IPS DF 19.7 (cell line): ENCODE results near the gene SLC6A6.
A peak's percentile ranks its signal among the peaks of the same experiment; 100 is the strongest.

Experiments
- DNase-seq: peaks from one replicate; pipeline ENCODE4 v3.0.0-alpha.2; 2013; ENCODE audit warnings: low read depth, low spot score

SLC6A6 gene

DNA sequence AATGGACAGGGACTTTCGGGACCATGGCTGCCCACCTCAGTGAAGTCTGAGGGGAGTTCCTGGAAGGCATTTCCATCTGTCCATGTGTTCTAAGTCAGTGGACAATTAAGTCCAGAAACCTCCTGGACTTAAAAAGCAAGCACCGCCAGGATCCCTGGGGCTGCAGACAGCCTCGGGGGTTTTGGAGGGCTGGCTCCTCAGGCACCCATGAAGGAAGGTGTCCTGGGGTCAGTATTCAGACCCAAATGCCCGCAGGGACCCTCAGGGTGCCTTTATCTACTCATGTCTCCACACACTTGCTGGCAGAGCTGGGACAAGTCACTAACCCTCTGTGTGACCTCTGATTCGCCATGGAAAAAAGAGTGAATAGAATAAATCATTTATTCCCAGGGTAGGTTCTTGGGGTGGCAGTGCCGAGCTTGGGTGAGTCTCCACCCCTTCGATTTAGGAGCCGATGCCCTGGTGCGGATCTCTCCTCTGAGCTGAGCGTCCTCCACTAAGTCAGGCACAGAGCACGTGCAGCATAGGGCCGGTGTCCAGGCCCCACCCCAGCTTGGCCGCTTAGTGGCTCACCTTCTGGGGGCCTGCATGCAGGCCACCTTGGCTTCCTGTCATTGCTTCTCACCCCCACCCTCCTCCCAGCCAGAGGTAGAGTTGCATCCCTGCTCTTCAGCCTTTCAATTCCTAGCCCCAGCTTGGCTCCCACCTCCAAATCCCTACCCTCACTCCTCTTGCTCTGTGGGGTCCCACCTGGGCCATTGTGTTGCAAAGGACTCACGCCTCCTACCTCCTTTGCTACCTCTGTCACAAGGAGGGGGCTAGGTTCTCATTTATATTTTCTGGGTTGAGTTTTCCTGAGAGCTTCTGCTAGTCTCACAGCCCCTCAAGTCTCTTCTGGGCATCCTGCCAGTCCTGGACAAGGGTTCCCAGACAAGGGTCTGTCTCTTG lies 19.9 kb downstream of the SLC6A6 start:
- peak; percentile 57 for DNase-seq

DNA sequence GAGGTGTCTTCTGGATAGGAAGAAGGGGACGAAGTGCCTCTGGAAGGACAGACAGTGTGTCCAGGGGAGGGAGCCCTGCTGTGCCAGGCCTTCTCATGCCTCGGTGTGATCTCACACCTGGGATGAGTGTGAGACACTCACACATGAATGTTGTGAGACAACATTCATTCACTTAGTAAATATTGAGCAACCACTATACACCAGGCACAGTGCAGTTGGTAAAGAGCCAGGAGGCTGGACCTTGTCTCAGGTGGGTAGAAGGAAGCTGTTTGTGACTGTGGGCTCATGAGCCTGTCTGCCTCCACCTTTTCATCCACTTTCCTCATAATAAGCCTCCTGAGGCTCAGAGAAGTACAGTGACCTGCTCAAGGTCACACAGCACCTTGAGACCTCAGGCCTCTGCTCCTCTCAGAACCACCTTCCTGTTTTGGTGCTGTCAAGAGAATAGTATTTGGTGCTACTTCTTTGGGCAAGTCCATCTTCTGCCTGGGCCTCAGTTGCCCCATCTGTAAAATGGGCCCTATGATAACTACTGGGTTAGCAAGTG lies 20.9 kb downstream of the SLC6A6 start:
- DNase-seq: no peak

DNA sequence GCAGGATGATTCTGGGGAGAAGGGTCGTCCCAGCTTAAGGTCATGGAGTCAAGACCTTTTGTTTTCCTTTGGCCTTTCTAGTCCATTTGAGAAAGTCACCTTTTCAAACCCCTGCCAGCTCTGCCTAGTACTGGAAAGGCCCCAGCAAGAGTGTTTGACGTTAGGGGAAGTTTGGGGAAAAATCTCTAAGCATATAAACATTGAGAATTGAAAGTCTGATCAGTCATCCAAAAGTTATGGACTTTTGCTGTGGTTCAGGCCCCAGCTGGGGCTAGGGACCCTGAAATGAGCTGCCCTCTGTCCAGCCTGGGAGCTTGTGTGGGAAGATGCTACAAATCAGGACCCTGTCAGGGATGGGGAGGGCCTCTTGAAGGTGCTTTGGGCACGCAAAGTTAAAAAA lies 21.6 kb downstream of the SLC6A6 start:
- DNase-seq: no peak

DNA sequence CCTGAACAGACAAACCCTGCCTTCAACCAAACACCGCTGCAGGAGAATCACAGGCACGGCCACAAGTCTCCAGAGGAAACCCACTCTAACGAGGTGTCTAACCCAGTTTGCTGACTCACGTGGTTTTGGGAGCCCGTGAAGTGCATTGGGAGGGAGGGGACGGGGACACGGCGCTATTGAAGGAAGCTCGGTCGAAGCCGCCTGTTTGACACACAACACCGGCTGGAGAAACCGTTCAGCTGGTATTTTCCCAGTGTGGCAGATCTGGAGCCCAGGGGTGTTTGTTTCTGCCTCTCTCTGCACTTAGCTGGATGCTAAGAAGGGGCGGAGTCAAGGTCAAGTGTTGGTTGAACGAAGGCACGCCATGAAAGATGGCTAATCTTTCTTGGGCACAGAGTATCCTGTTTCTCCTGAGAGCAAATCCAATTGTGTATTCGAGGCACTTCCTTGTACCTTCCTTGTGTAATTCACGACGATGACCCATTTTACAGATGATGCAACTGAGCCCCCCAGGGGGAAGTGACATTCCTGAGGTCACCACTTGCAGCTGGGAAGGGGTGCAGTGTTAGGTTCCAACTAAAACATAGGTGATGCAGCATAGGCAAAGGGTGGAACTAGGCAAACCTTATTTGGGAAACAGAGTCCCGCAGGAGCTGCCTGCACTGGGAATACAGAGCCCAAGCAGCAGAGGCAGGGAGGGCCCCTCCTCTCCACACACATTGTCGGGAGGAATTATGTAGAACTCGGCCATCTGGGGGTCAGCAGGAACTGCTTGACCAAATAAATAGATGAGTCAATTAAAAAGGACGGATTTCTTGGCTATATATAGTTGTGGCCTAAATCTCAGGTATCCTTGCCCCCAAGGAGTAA lies 22.5 kb downstream of the SLC6A6 start:
- no peak for DNase-seq

DNA sequence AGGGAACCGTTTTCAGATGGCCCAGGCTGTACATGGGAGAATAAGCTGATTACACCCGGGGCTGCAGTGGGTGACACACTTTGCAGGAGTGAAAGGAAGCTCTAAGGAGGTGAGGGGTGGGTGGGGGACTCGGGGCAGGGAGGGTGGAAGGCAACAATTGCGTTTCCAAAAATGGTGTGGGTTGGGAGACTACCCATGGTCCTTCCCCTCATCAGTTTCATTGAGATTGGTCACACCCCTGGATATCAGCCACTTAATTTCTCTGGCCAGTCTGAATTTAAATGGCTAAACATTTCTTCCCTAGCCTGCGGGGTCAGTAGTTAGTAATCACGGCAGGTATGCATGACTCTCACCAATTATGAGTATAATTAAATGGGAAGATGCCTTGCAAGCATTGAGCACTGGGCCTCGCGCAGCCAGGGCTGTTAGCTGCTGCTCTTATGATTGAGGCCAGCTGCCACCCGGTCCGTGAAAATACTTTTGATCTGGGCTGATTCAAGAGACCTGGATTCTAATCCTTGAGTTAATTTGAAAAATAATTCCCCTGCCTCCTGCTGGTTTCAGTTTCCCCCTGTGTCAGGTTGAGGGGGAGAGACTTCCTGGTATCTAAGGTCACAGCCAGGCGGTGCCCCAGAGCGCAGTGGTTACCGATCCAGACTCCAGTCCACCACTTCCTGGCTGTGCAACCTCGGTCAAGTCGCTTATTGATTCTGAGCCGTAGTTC lies 23.3 kb downstream of the SLC6A6 start:
- DNase-seq: no peak

DNA sequence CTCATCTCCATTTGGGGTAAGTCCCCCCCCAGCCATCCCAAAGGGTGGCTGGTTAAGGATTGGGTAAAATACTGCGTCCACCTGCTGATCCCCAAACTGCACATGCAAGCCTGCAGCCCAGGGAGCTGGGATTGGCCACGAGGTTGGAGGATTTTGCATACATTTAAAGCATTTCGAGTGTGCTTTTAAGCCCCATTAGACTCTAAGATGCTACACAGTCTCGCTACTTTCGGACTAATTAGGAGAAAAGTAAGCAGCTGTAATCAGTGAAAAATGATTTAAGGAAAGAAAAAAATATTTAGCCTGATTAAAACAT lies 23.9 kb downstream of the SLC6A6 start:
- DNase-seq: no peak

DNA sequence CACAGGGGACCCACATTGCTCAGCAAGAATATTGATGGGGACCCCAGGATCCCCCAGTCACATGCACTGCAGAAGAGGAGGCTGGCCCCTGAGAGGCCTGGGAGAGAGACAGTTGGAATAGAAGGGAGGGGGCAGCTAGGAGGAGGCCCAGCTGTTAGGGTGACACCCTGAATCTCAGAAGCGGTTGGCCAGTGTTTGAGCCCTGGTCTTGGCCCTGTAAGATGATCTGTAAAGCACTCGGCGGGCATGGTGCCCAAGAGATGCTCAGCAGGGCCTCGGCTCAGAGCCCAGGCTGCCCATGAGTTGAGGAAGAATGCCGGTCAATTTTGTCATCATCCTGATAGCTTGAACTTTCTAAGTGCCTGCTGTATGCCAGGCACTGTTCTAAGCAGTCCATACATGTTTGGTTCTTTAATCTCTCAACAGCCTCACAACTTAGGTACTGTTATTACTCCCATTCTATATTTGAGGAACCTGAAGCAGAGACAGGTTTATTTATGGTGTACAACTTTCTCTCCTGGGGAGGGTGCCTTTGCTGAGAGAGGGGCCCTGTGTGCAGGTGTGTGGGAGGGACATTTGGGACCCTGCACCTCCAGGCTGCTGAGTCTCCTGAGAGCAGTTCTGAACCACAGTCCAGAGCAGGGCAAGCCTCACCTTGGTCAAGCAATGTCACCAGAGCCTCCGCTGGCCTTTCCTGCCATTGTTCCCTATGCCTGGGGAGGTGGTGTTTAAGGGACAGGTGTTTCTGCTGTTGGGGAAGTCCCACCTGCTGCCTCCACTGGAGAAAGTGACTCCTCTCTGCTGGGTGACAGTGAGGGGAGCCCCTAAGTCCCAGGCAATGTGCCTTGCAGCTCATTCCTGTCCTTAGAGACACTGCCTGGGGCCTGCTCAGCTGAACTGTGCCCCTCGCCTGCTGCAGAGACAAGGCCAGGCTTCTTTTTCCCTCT lies 26.0 kb downstream of the SLC6A6 start:
- DNase-seq: no peak

DNA sequence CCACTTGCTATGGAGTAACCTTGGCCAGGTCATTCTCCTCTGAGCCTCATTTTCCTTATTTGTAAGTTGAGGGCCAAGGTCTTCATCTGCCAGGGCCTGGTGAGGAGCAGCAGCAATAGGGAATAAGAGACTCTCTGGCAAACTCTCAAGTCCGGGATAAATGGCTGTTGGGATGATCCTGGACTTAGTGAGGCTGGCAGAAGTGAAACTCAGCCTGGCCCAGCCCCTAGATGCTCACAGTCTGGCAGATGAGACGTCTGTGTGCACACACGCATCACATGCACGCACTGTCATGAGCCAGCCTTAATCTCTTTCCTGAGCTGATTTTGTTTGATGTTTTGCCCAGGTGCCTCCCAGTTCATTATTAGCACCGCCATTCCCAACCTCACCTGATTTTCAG lies 26.8 kb downstream of the SLC6A6 start:
- no peak for DNase-seq

DNA sequence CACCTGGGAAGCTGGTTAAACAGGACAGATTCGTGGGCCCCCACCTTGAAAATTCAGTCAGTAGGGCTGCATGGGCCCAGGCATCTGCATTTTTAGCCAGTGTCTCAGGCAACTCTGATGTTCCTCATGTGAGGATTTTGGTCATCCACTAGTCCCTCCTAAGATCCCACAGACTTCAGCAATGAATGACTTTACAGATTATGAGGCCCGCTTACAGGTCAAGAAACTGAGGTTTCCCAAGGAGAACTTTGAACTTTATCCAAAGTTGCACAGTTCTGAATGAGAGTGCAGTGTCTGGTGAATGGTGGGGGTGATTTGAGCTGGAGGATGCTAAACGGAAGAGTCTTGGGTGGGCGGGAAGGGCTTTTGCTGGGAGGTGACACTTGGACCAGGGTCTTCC lies 27.2 kb downstream of the SLC6A6 start:
- no peak for DNase-seq

DNA sequence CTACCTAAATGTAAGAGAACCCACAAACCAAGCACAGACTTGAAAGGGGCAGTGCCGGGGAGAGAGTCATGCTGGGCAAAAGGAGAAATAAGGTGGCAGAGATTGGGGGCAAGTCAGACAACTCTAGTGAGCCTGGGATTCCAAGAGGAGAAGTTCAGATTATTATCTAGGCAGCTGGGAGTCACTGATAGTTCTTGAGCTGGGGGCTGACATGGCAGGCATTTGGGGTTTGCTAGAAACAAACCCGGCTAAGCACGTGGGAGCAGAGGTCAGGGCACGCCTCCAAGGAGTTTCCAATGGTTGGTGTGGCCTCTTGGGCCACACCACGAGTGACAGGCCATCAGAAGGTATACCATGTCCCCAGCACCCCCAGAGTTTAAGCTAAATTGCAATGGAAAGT lies 27.6 kb downstream of the SLC6A6 start:
- no peak for DNase-seq

DNA sequence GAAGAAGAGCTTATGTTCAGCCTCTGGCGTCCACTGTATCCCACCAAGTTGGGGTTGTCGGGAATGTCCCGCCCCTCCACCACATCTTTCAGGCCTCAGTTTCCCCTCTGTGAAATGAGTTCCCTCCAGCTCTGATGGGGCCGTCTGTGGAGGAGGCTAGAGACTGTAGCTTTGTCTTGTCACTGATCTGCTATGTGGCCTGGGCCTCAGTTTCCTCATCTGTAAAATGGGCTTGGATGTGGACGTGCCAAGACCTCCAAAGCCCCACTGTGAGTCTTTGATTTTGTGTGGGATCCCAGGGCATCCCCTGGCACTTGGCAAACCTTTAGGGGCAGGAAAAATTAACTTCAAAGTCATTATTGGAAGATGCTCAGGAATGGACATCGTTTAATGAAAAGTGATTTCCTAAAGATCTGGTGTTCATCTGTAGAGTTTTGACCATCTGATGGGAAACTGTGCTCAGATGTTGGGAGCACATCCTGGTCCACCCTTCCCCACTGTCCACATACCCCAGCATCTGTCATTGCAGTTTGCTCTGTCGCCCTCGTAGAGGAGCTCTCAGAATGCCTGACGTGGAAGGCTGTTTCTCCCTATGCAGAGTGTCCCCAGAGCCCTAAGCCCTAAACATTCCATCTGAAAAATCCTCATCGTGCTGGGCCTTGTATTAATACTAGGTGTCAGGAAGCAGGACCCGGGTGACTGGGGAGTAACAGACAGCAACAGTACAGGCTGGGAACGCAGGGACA lies 28.5 kb downstream of the SLC6A6 start:
- DNase-seq: no peak

DNA sequence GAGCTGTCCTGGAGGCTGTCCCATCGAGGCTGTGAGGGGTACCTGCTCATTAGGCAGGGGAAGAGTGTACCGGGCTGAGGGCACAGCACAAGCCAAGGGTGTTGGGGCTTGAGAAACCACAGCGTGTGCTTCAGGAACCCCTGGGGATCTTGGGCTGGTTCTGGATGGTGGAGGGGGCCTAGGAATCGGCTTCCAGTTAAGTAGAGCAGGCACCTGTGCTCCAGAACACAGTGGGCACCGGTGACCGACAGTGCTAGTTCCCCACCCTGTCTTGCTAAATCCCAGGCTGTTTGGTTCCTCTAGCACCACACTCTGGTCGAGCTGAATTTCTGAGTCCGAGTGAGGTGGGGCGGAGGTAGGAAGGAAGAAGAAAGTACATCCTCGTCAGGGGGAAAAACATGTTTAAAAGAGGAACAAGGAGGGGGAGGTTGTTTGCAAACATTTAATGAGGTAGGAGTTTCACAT lies 29.1 kb downstream of the SLC6A6 start:
- DNase-seq: no peak

DNA sequence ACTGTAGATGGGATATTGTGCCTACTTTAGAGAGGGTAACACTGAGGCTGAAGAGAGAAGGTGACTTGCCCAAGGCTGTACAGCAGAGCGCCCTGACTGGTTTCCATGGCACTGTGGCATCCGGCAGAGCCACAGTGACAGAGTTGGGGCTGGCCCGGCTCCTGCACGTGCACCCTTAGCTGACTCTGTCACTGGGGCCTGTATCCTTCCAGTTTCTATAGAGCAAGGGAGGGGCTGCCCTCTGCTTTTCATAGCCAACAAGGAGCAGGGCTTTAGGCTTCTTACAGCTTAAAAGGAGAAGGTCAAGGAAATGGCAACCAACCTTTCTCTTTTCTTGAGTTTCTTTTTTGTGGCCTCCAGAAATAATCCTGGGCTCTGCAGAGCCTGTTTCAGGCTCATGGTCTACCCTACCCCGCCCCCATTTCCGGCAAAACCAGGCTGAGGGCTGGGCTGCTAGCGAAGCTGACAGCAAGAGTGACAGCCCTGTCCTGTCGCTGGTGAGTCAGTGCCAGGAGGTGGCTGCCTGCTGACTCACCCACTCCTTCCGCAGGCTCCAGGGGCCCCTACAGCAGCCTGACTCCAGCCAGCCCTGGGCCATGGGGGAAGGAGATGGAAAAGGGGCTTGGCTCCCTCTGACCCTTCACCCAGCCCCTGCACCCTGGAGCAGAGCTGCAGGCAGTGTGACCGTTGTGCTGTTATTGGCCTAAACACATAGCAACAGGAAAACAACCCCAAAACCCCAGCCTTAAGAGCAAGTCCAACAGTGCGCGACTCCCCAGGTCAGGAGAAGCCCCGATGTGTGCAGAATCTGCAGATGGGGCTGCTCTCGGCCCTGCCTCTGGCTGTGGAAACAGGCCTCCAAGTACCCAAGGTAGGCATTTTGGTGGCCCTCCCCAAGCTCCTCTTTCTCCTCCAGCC lies 29.8 kb downstream of the SLC6A6 start:
- no peak for DNase-seq

DNA sequence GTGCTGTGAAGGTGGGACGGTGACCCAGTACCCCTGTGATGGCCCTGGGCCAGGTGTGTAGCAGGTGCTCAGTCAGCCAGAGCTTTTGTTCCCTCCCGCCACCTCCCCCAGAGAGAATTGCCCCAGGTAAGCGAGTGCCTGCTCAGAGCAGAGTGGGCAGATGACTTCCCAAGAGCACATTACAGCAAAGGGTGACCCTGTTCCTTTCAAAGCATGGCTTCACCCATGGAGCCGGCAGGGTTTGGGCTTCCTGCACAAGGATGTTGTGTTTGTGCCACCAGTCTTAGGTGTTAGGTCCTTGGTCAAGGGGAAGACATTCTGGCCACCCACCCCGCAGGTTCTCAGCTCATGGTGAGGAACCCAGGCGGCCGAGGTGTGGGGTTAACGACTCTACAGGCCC lies 30.7 kb downstream of the SLC6A6 start:
- DNase-seq: no peak

DNA sequence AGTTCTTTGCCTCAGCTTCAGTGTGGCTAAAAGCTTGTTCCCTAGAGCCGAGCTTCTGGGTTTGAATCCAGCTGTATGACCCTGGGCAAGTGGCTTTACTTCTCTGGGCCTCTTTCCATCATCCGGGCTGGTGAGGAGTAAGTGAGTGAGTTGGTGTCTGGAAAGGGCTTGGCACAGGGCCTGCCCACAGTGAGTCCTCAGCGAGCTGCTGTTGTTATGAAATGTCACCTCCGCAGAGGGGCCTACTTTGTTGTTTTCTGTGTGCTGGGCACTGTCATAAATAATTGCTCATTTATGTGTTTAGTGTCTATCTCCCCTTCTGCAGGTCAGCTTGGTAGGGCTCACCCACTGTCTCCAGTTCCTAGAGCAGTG lies 31.7 kb downstream of the SLC6A6 start:
- no peak for DNase-seq

DNA sequence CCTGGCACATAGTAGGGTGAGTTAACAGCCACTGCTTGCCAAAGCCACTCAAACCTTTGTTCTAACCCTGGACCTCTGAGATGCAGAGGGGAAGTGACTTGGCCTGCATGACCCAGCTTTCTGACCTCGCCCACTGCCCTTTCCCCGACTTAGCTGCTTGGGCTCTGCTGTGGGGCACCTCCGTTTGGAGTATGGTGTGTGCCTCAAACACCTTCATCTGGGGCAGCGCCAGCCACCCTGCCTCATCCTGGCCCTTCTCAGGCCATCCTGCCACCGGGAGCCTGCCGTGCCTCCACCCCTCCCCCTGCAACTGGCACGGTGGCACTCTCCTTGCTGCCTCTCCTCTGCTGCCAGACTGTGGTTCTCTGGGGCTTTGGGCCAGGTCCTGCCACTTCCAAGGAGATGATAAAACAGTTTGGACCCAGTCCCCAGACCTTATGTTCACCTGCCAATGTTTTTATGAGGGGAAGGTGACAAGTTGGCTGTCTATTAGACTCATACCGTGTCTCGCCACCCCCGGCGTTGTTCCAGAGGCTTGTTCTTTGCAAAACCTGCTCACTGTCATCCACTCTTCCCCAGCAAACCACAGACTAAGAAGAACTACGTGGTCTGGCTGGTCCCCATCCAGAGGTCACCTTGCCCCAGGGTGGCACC lies 32.2 kb downstream of the SLC6A6 start:
- DNase-seq: no peak

DNA sequence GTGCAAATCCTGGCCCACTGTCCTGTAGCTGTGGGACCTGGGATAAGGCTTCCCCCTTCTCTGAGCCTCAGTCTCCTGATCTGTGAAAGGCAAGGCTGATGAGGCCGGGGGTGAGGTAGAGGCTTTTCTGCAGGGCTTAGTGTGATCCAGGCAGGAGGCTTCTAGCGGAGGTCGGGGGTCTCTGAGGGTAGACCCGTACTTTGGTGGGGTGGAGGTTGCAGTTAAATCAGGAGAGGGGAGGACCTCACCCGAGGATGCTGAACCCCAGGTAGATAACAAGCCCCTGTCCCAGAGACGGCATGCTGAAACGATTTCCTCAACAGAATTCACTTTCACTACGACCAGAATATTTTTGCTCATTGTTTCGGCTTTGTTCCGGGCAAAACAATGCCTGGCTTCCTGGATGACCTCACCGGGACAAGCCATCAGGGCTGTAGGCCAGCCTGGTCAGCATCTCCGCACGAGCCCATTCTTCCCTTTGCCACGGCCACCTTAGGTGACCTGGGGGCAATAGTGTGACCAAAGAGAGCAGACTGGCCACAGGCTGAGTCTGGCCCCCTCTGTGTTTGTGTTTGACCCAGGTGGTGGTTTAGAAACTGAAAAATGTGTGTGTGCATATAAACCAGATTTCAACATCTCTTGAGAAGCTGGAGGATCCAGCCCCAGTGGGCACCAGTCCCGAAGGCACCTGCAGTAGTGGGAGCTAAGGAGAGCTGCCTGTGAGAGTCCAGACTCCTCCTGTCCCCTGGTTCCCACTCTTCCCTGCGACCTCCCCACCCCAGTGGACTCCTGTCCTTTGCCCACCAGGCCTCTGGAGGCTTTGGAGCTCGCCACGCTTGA lies 33.0 kb downstream of the SLC6A6 start:
- no peak for DNase-seq

DNA sequence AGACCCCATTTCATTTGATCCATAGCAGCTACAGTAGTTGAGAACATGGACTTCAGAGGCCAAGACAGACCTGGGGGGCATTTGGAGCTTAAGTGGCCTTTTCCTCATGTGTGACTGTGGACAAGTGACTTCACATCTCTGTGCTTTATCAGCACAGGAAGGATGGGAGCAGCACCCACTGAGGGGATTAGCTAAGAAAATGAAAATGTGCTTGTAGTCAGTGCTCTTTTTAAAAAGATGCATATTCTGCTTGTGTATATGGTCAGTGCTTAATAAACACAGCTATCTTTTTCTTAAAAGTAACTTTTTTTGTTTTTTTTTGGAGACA lies 34.5 kb downstream of the SLC6A6 start:
- no peak for DNase-seq
